Measurements from ENCODE around the gene PYDC1.

The PYDC1 gene

GRCh38 chr16:31243734-31244670, 27.1 kb upstream of the PYDC1 start:
- DNase-seq (ENCODE audit: low read depth) = peak; percentile 93
- TF ChIP-seq POLR2A (IDR thresholded peaks at IDR 0.05; ENCODE audit: extremely low read depth, insufficient read length) (no peak), MYC (IDR thresholded peaks at IDR 0.05; ENCODE audit: low read depth, low read length) (peak; percentile 34; the same call in 1 of the 2 replicates)
- no peak overlapping the region for H3K4me3 ChIP-seq (ENCODE audit: low read depth, low read length)

- DNase-seq (ENCODE audit: low read depth) = no peak
- TF ChIP-seq, protein P1, sequence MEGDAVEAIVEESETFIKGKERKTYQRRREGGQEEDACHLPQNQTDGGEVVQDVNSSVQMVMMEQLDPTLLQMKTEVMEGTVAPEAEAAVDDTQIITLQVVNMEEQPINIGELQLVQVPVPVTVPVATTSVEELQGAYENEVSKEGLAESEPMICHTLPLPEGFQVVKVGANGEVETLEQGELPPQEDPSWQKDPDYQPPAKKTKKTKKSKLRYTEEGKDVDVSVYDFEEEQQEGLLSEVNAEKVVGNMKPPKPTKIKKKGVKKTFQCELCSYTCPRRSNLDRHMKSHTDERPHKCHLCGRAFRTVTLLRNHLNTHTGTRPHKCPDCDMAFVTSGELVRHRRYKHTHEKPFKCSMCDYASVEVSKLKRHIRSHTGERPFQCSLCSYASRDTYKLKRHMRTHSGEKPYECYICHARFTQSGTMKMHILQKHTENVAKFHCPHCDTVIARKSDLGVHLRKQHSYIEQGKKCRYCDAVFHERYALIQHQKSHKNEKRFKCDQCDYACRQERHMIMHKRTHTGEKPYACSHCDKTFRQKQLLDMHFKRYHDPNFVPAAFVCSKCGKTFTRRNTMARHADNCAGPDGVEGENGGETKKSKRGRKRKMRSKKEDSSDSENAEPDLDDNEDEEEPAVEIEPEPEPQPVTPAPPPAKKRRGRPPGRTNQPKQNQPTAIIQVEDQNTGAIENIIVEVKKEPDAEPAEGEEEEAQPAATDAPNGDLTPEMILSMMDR (IDR thresholded peaks at IDR 0.05; ENCODE audit: low read depth, low read length) = no peak
- TF ChIP-seq MYC (IDR thresholded peaks at IDR 0.05; ENCODE audit: low read depth, low read length) (no peak), POLR2A (IDR thresholded peaks at IDR 0.05; ENCODE audit: extremely low read depth, insufficient read length) (no peak)
- H3K4me3 ChIP-seq (ENCODE audit: low read depth, low read length) = no peak overlapping the region
These were observed 25.3 kb upstream of the PYDC1 start for GRCh38 chr16:31242206-31242605.

DNA sequence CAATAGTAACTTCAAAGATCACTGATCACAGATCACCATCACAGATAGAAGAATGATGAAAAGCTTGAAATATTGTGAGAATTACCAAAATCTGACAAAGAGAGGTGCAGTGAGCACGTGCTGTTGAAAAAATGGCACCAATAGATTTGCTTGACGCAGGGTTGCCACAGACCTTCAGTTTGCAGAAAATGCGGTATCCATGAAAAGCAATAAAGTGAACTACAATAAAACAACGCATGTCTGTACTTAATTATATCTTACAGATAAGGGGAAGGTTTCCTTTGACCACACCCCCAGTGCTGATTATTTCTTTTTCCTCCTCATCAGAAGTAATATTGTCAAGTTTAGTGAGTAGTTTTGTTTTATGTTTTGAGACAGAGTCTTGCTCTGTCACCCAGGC, 21.1 kb upstream of the PYDC1 start:
- no peak for TF ChIP-seq MYC (IDR thresholded peaks at IDR 0.05; ENCODE audit: low read depth, low read length)
- TF ChIP-seq, protein P1 (IDR thresholded peaks at IDR 0.05; ENCODE audit: low read depth, low read length) = no peak
- no peak for TF ChIP-seq POLR2A (IDR thresholded peaks at IDR 0.05; ENCODE audit: extremely low read depth, insufficient read length)
- TF ChIP-seq, protein P2, sequence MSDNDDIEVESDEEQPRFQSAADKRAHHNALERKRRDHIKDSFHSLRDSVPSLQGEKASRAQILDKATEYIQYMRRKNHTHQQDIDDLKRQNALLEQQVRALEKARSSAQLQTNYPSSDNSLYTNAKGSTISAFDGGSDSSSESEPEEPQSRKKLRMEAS (IDR thresholded peaks at IDR 0.05; ENCODE audit: low read depth, low read length) = no peak
- no peak for DNase-seq (ENCODE audit: low read depth)
- H3K4me3 ChIP-seq (ENCODE audit: low read depth, low read length) = no peak overlapping the region

- TF ChIP-seq, protein P1 (IDR thresholded peaks at IDR 0.05; ENCODE audit: low read depth, low read length) = no peak
- TF ChIP-seq, protein P2 (IDR thresholded peaks at IDR 0.05; ENCODE audit: low read depth, low read length) = no peak
- no peak for TF ChIP-seq POLR2A (IDR thresholded peaks at IDR 0.05; ENCODE audit: extremely low read depth, insufficient read length)
- TF ChIP-seq MYC (IDR thresholded peaks at IDR 0.05; ENCODE audit: low read depth, low read length) = no peak
- H3K4me3 ChIP-seq (ENCODE audit: low read depth, low read length) = no peak overlapping the region
- DNase-seq (ENCODE audit: low read depth) = no peak
These were observed 12.6 kb upstream of the PYDC1 start for GRCh38 chr16:31229501-31229900.

DNA sequence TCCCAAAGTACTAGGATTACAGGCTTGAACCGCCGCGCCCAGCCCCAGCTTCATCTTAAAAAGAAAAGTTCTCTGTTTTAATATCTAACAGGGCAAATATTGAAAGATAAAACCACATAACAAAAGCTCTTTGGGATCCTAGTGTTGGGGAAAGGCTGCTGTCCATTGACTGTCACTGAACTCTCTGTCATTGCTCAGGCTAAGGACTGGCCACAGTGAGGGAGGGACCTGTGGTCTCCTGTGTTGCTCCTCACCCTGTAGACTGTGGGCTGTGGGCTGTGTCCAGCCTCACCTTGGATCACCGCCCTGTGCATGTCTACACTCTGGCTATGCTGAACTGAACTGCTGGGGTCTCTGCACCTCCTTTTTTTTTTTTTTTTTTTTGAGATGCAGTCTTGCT, 11.3 kb upstream of the PYDC1 start:
- TF ChIP-seq, protein P1 (IDR thresholded peaks at IDR 0.05; ENCODE audit: low read depth, low read length) = no peak
- TF ChIP-seq, protein P2 (IDR thresholded peaks at IDR 0.05; ENCODE audit: low read depth, low read length) = no peak
- TF ChIP-seq MYC (IDR thresholded peaks at IDR 0.05; ENCODE audit: low read depth, low read length) (no peak), POLR2A (IDR thresholded peaks at IDR 0.05; ENCODE audit: extremely low read depth, insufficient read length) (no peak)
- DNase-seq (ENCODE audit: low read depth) = no peak

GRCh38 chr16:31225193-31225592, 8.3 kb upstream of the PYDC1 start:
- no peak for TF ChIP-seq POLR2A (IDR thresholded peaks at IDR 0.05; ENCODE audit: extremely low read depth, insufficient read length)
- TF ChIP-seq MYC (IDR thresholded peaks at IDR 0.05; ENCODE audit: low read depth, low read length) = no peak
- TF ChIP-seq, protein P2 (IDR thresholded peaks at IDR 0.05; ENCODE audit: low read depth, low read length) = no peak
- no peak overlapping the region for H3K4me3 ChIP-seq (ENCODE audit: low read depth, low read length)
- DNase-seq (ENCODE audit: low read depth) = no peak

More for the DNA sequence above, 11.3 kb upstream of the PYDC1 start:
- H3K4me3 ChIP-seq (ENCODE audit: low read depth, low read length) = no peak overlapping the region

Data from NB4 (cell line).